H1 (cell line): ENCODE data around the gene LDLRAD3. TPM values are rescaled to one million over a fixed set of nuclear protein-coding genes. Genes with fewer than 3 reads are reported as not detected.
A peak's percentile ranks its signal among the peaks of the same experiment; 100 is the strongest.

ENCODE experiments used
- CTCF ChIA-PET: fragments of 300-600 bp; sonication (Branson Sonifier 250); formaldehyde crosslinking; loops from one replicate; lab custom pipeline; 2021; ENCODE audit not compliant: partially characterized antibody; lab: Charles Lee
- POLR2A ChIA-PET: fragments of 300-600 bp; sonication (Branson Sonifier 250); formaldehyde crosslinking; loops from one replicate; lab custom pipeline; 2021; ENCODE audit warnings: inconsistent platforms; ENCODE audit not compliant: partially characterized antibody; lab: Charles Lee
- DNase-seq, 2 experiments: peaks; one replicate each; pipeline versions ENCODE4 v3.0.0 to v3.0.0-alpha.2; 2010 to 2022; ENCODE audit warnings: low spot score in 2 of 2, low read depth in 1 of 2, mixed read lengths in 1 of 2
- FAIRE-seq: peaks from 2 replicates; lab custom pipeline; 2011; peaks lifted over from hg19 to GRCh38; lab: Jason Lieb, UNC
- H2AFZ ChIP-seq: 2 replicates; pipeline ENCODE4 v1.8.1; 2012; ENCODE audit warnings: low read length, inconsistent platforms
- H2AK5ac ChIP-seq: 2 replicates; pipeline ENCODE4 v1.6.1; 2013; ENCODE audit warnings: low read depth, low read length
- H2BK120ac ChIP-seq: replicated peaks from 2 replicates; pipeline ENCODE3; 2013; ENCODE audit warnings: low read depth, low read length, inconsistent platforms
- H2BK12ac ChIP-seq: 2 replicates; pipeline ENCODE4 v1.6.1; 2013; ENCODE audit warnings: low read depth, low read length
- H2BK15ac ChIP-seq: 2 replicates; pipeline ENCODE4 v1.6.1; 2013; ENCODE audit warnings: low read length
- H2BK20ac ChIP-seq: 2 replicates; pipeline ENCODE4 v1.6.1; 2013; ENCODE audit warnings: low read length
- H2BK5ac ChIP-seq: 2 replicates; pipeline ENCODE4 v1.6.1; 2013; ENCODE audit warnings: low read depth, low read length
- H3K14ac ChIP-seq: 2 replicates; pipeline ENCODE4 v1.6.1; 2013; ENCODE audit warnings: inconsistent platforms; ENCODE audit not compliant: insufficient read length
- H3K18ac ChIP-seq: 2 replicates; pipeline ENCODE4 v1.6.1; 2013; ENCODE audit warnings: low read length; ENCODE audit errors: extremely low read depth
- H3K23ac ChIP-seq: 2 replicates; pipeline ENCODE4 v1.6.1; 2013; ENCODE audit warnings: inconsistent platforms; ENCODE audit not compliant: insufficient read length
- H3K23me2 ChIP-seq: 2 replicates; pipeline ENCODE4 v1.6.1; 2013; ENCODE audit warnings: low read depth, low read length
- H3K27ac ChIP-seq: 2 replicates; pipeline ENCODE4 v1.6.1; 2011; ENCODE audit warnings: low read depth, low read length, inconsistent platforms
- H3K27me3 ChIP-seq, 4 experiments: replicated peaks in 1 of 4; 1 replicate in 1 of 4; 2 replicates in 3 of 4; pipeline versions ENCODE4 v1.6.1 to v1.8.1; 2011 to 2013; ENCODE audit warnings: low read length in 3 of 4, mild to moderate bottlenecking in 3 of 4, inconsistent platforms in 2 of 4, mixed read lengths in 2 of 4, moderate library complexity in 1 of 4; ENCODE audit not compliant: control insufficient read depth in 3 of 4, insufficient read depth in 3 of 4; ENCODE audit errors: extremely low read depth in 1 of 4
- H3K36me3 ChIP-seq, 4 experiments: 2 replicates each; pipeline versions ENCODE4 v1.6.1 to v1.8.1; 2011 to 2013; ENCODE audit warnings: mild to moderate bottlenecking in 4 of 4, low read length in 3 of 4, moderate library complexity in 2 of 4, control low read depth in 1 of 4, inconsistent platforms in 1 of 4; ENCODE audit not compliant: insufficient read depth in 4 of 4, control insufficient read depth in 2 of 4
- H3K4ac ChIP-seq: replicated peaks from 2 replicates; pipeline ENCODE3; 2013; ENCODE audit warnings: low read length, low read depth, mixed read lengths, inconsistent platforms; ENCODE audit not compliant: insufficient read length
- H3K4me1 ChIP-seq, 4 experiments: replicated peaks in 1 of 4; 1 replicate in 1 of 4; 2 replicates in 3 of 4; pipeline versions ENCODE4 v1.6.1 to v1.8.1; 2011 to 2013; ENCODE audit warnings: low read length in 3 of 4, inconsistent platforms in 2 of 4, mixed read lengths in 1 of 4; ENCODE audit not compliant: insufficient read depth in 4 of 4, control insufficient read depth in 3 of 4
- H3K4me2 ChIP-seq, 2 experiments: 2 replicates each; pipeline versions ENCODE4 v1.6.1 to v1.8.1; 2011 to 2013; ENCODE audit warnings: low read depth in 2 of 2, low read length in 2 of 2, control low read depth in 1 of 2, inconsistent platforms in 1 of 2, mild to moderate bottlenecking in 1 of 2; ENCODE audit not compliant: insufficient read depth in 1 of 2
- H3K4me3 ChIP-seq, 4 experiments: fragments of 200-600, 300-600 bp in 1 of 4; sonication (generic), shearing (Covaris generic), sonication (Bioruptor Twin) in 1 of 4; 2 replicates each; pipeline versions ENCODE4 v1.5.1 to v1.8.1; 2011 to 2016; ENCODE audit warnings: low read length in 4 of 4, low read depth in 3 of 4, control low read depth in 2 of 4, inconsistent platforms in 2 of 4, mild to moderate bottlenecking in 2 of 4, mixed read lengths in 1 of 4, moderate library complexity in 1 of 4; ENCODE audit not compliant: insufficient read depth in 2 of 4; ENCODE audit errors: extremely low read depth in 1 of 4
- H3K56ac ChIP-seq: replicated peaks from 2 replicates; pipeline ENCODE3; 2013; ENCODE audit warnings: low read depth, mild to moderate bottlenecking, mixed read lengths, low read length, inconsistent platforms; ENCODE audit not compliant: insufficient read length
- H3K79me1 ChIP-seq: 2 replicates; pipeline ENCODE4 v1.6.1; 2013; ENCODE audit warnings: low read depth, low read length, control low read depth
- H3K79me2 ChIP-seq, 2 experiments: 2 replicates each; pipeline versions ENCODE4 v1.6.1 to v1.8.1; 2012 to 2013; ENCODE audit warnings: low read length in 2 of 2, mild to moderate bottlenecking in 2 of 2, inconsistent platforms in 1 of 2; ENCODE audit not compliant: insufficient read depth in 2 of 2, control insufficient read depth in 1 of 2
- H3K9ac ChIP-seq, 4 experiments: replicated peaks in 1 of 4; 1 replicate in 1 of 4; 2 replicates in 3 of 4; pipeline versions ENCODE4 v1.6.1 to v1.8.1; 2011 to 2013; ENCODE audit warnings: low read depth in 3 of 4, low read length in 3 of 4, control low read depth in 2 of 4, mild to moderate bottlenecking in 2 of 4, moderate library complexity in 2 of 4, inconsistent platforms in 1 of 4; ENCODE audit errors: extremely low read depth in 1 of 4
- H3K9me3 ChIP-seq, 2 experiments: 2 replicates each; pipeline versions ENCODE4 v1.6.1 to v1.8.1; 2012 to 2013; ENCODE audit warnings: mild to moderate bottlenecking in 2 of 2, moderate library complexity in 2 of 2, control low read depth in 1 of 2, inconsistent platforms in 1 of 2, low read depth in 1 of 2, low read length in 1 of 2, mixed read lengths in 1 of 2; ENCODE audit not compliant: insufficient read depth in 2 of 2
- H4K20me1 ChIP-seq, 2 experiments: replicated peaks in 1 of 2; 2 replicates each; pipeline versions ENCODE3 to v1.8.1; 2011 to 2013; ENCODE audit warnings: inconsistent platforms in 2 of 2, low read length in 2 of 2, mild to moderate bottlenecking in 1 of 2; ENCODE audit not compliant: insufficient read depth in 2 of 2, control insufficient read depth in 1 of 2
- H4K5ac ChIP-seq: 2 replicates; pipeline ENCODE4 v1.6.1; 2013; ENCODE audit warnings: low read length, low read depth, mixed read lengths, inconsistent platforms; ENCODE audit not compliant: insufficient read length
- H4K8ac ChIP-seq: 2 replicates; pipeline ENCODE4 v1.8.0; 2013; ENCODE audit warnings: mild to moderate bottlenecking, moderate library complexity, low read length, inconsistent platforms; ENCODE audit not compliant: insufficient read depth; ENCODE audit errors: extremely low read depth
- H4K91ac ChIP-seq: replicated peaks from 2 replicates; pipeline ENCODE3; 2013; ENCODE audit warnings: low read length, mixed read lengths, inconsistent platforms; ENCODE audit not compliant: insufficient read length
- CBX8 ChIP-seq: fragments of 300-800, 300-1000 bp; sonication (generic); IDR thresholded peaks from 2 replicates; pipeline ENCODE4 v1.7.1; 2016; ENCODE audit warnings: low read depth, low read length, borderline replicate concordance
- CEBPB ChIP-seq: IDR thresholded peaks from 2 replicates; pipeline ENCODE4 v1.6.1; 2012; ENCODE audit warnings: low read depth, low read length
- EZH2 ChIP-seq: fragments of 200-600 bp; sonication (generic); IDR thresholded peaks from 2 replicates; pipeline ENCODE4 v1.7.1; 2012; ENCODE audit warnings: low read depth, mild to moderate bottlenecking, moderate library complexity, low read length, inconsistent platforms; ENCODE audit not compliant: severe bottlenecking
- NRF1 ChIP-seq: IDR thresholded peaks from 2 replicates; pipeline ENCODE4 v1.6.1; 2011; ENCODE audit warnings: mild to moderate bottlenecking, low read depth, low read length, improper control_type of control experiment
- RBBP5 ChIP-seq: IDR thresholded peaks from 2 replicates; pipeline ENCODE4 v1.7.1; 2012; ENCODE audit warnings: low read depth, mild to moderate bottlenecking, inconsistent platforms, low read length, moderate library complexity, borderline replicate concordance
- TEAD4 ChIP-seq: IDR thresholded peaks from 2 replicates; pipeline ENCODE4 v1.6.1; 2012; ENCODE audit warnings: low read depth, low read length, inconsistent platforms, mixed read lengths
- USF2 ChIP-seq: IDR thresholded peaks from 2 replicates; pipeline ENCODE4 v1.6.1; 2011; ENCODE audit warnings: low read length, improper control_type of control experiment
- WGBS, 2 experiments: shearing (Covaris generic) in 1 of 2; methylation state at CpG; one replicate each; pipeline versions ENCODE4 v1.1.6 to v1.1.7; 2013 to 2015; ENCODE audit warnings: low lambda C conversion rate in 2 of 2, mixed read lengths in 2 of 2, inconsistent platforms in 1 of 2, low coverage in 1 of 2, missing lambda C conversion rate in 1 of 2; ENCODE audit not compliant: insufficient replicate concordance in 2 of 2, insufficient coverage in 1 of 2, insufficient read length in 1 of 2; ENCODE audit errors: extremely low coverage in 1 of 2, missing lambda C conversion rate in 1 of 2; 5-methylcytosine and 5-hydroxymethylcytosine counted together
- polyA plus RNA-seq, 7 experiments: library from polyadenylated mRNA; depleted of rRNA in 3 of 7; stranded (reverse) in 5 of 7; unstranded in 2 of 7; fragments of >200 nt in 5 of 7; fragments of 200-250 nt in 2 of 7; gene quantifications; 1 replicate in 5 of 7; 2 replicates in 1 of 7; 4 replicates in 1 of 7; pipeline versions ENCODE4 v1.2.1 to v1.2.3, GENCODE V29; 2011 to 2013; ENCODE audit warnings: missing spikeins in 2 of 7, mixed read lengths in 2 of 7
- total RNA-seq: library from RNA; stranded (reverse); fragmentation: NEBNext Ultra II Directional; extraction: Animal tissue kit (Norgen Biotek cat#: 25700); gene quantifications from 2 replicates; pipeline ENCODE4 v1.2.1, GENCODE V29; 2021

Gene LDLRAD3
- total and polyA plus RNA-seq, 2 of the 8 experiments (the other 6 are each of a cell fraction or from before 2014, with no cell fraction given) = 18.6 to 22.8 TPM

GRCh38 chr11:36091256-36091811, 147.5 kb downstream of the LDLRAD3 start:
- no peaks in the 10 kb centered on the region for H3K9me3 ChIP-seq
- no peak overlapping the region for H3K4ac ChIP-seq
- peaks cover 0 to under 1% of the 10 kb centered on the region in 2 experiments; a peak in 1 of 4 replicates for H3K79me2 ChIP-seq
- DNase-seq (no peak), FAIRE-seq (no peak)
- peak overlapping the region; percentile 28 for H4K5ac ChIP-seq
- H3K36me3 ChIP-seq = peaks cover 0 to 14% (median 0%) of the 10 kb centered on the region in 4 experiments; a peak in 2 of 8 replicates
- no peak overlapping the region for H3K4me3 ChIP-seq
- peak overlapping the region; percentile 1 for H2BK5ac ChIP-seq
- no peaks in the 10 kb centered on the region for H3K79me1 ChIP-seq
- CTCF ChIA-PET = interaction anchor here (0.6 to 4.1 kb wide), 4 partner anchors 40 to 269 kb away, joined by 3 to 15 read pairs (median 7); no protein-coding TSS in a partner anchor
- H4K91ac ChIP-seq = peak overlapping the region; percentile 38
- POLR2A ChIA-PET = interaction anchor here (1.6 to 11.7 kb wide), 2 partner anchors 13 to 20 kb away, joined by 6 to 102 read pairs; no protein-coding TSS in a partner anchor
- H3K14ac ChIP-seq = no peak overlapping the region
- no peak overlapping the region for H3K4me2 ChIP-seq
- H3K23ac ChIP-seq = no peak overlapping the region
- H4K20me1 ChIP-seq = no peaks in the 10 kb centered on the region
- H3K23me2 ChIP-seq = no peaks in the 10 kb centered on the region
- H3K27me3 ChIP-seq = no peaks in the 10 kb centered on the region
- H3K27ac ChIP-seq = peak overlapping the region; percentile 52; the same call in 1 of the 2 replicates
- H2BK12ac ChIP-seq = peak overlapping the region; percentile 69; the same call in 1 of the 2 replicates
- no peak overlapping the region for H4K8ac ChIP-seq
- H2BK120ac ChIP-seq = peak overlapping the region; percentile 58
- H2AK5ac ChIP-seq = no peak overlapping the region
- H3K18ac ChIP-seq = peak overlapping the region; percentile 44; the same call in 1 of the 2 replicates
- H2BK15ac ChIP-seq = no peak overlapping the region
- H2BK20ac ChIP-seq = no peak overlapping the region; the same call in 1 of the 2 replicates
- 70% methylated on average over 6 of the region's 7 CpGs; no CpG with 5 or more reads in 1 of the 2 experiments for WGBS, 2 experiments
- no peak overlapping the region for H3K56ac ChIP-seq
- H3K4me1 ChIP-seq = peaks cover 6 to 33% (median 24%) of the 10 kb centered on the region in 4 experiments; a peak in 5 of 7 replicates
- peak overlapping the region in 1 of 4 experiments; percentile 33; a peak in 2 of 7 replicates for H3K9ac ChIP-seq
- no peak for TF ChIP-seq NRF1
- TF ChIP-seq USF2 = no peak
- no peak for TF ChIP-seq RBBP5
- TF ChIP-seq EZH2 = no peak
- no peak for TF ChIP-seq TEAD4
- TF ChIP-seq CEBPB = no peak
- TF ChIP-seq CBX8 = no peak
- TF ChIP-seq, all 59 proteins: peak for 0
- no peak overlapping the region for H2AFZ ChIP-seq
